K562 (cell line): ENCODE data around the gene MVD. TPM values are rescaled to one million over a fixed set of nuclear protein-coding genes. Genes with fewer than 3 reads are reported as not detected.

Experiments used
- DMBX1 ChIP-seq: fragments of 250-450 bp; sonication (Bioruptor Pico); IDR thresholded peaks from 2 replicates; pipeline ENCODE4 v1.8.0; 2022; ENCODE audit warnings: inconsistent platforms, mild to moderate bottlenecking, moderate library complexity, borderline replicate concordance
- KDM5B ChIP-seq: fragments of 200-600 bp; sonication (generic); IDR thresholded peaks from 2 replicates; pipeline ENCODE4 v1.6.1; 2012; ENCODE audit warnings: low read depth, mild to moderate bottlenecking, moderate library complexity, low read length, control low read depth, inconsistent platforms; ENCODE audit not compliant: insufficient replicate concordance
- KLF10 ChIP-seq: fragments of 250-450 bp; sonication (Bioruptor Pico); IDR thresholded peaks from 2 replicates; pipeline ENCODE4 v1.6.1; 2021; ENCODE audit warnings: matching md5 sums
- NR2C2 ChIP-seq, 2 experiments: fragments of 200-800 bp in 1 of 2; sonication (Bioruptor generic) in 1 of 2; sonication (generic) in 1 of 2; formaldehyde crosslinking in 1 of 2; IDR thresholded peaks; 2 replicates each; pipeline versions ENCODE4 v1.6.1 to v1.8.0; 2016 to 2022; ENCODE audit warnings: mild to moderate bottlenecking in 1 of 2, missing compliant biosample characterization in 1 of 2, missing genetic modification characterization in 1 of 2, missing genetic modification reagents in 1 of 2
- NRF1 ChIP-seq, 2 experiments: fragments of 450-650 bp; IDR thresholded peaks in 1 of 2; conservative IDR thresholded peaks in 1 of 2; 2 replicates each; pipeline ENCODE4 v1.6.1; 2014; ENCODE audit warnings: mild to moderate bottlenecking in 2 of 2
- OTX1 ChIP-seq: fragments of 450-650 bp; formaldehyde crosslinking; IDR thresholded peaks from 2 replicates; pipeline ENCODE4 v1.4.0; 2022; ENCODE audit warnings: mild to moderate bottlenecking
- PCBP1 ChIP-seq: fragments of 200-400 bp; formaldehyde crosslinking; IDR thresholded peaks from 2 replicates; pipeline ENCODE4 v1.6.1; 2018; ENCODE audit warnings: mild to moderate bottlenecking, low read depth, low read length; ENCODE audit not compliant: poor library complexity, severe bottlenecking
- RAD51 ChIP-seq: fragments of 450-650 bp; IDR thresholded peaks from 2 replicates; pipeline ENCODE4 v1.7.1; 2016; ENCODE audit warnings: low read depth, mild to moderate bottlenecking, borderline replicate concordance
- SETDB1 ChIP-seq: IDR thresholded peaks from one replicate; pipeline ENCODE4 v1.6.1; 2012; ENCODE audit warnings: low read length, control low read depth, inconsistent platforms
- SMARCE1 ChIP-seq: fragments of 450-650 bp; IDR thresholded peaks from 2 replicates; pipeline ENCODE4 v1.7.1; 2016; ENCODE audit warnings: mild to moderate bottlenecking
- ZNF668 ChIP-seq: fragments of 250-450 bp; sonication (Bioruptor Pico); IDR thresholded peaks from 2 replicates; pipeline ENCODE4 v1.8.0; 2022; ENCODE audit warnings: mild to moderate bottlenecking, inconsistent platforms
- polyA plus RNA-seq, 8 experiments: library from polyadenylated mRNA; depleted of rRNA in 4 of 8; stranded (reverse) in 5 of 8; unstranded in 3 of 8; fragments of >200 nt; fragmentation: Nextera tagmentation in 2 of 8; fragmentation: Illumina TruSeq in 1 of 8; extraction: Ambion mirVana in 2 of 8; extraction: Trizol in 1 of 8; gene quantifications; 2 replicates each; pipeline versions ENCODE4 v1.2.1 to v1.2.3, GENCODE V29; 2011 to 2014; ENCODE audit warnings: inconsistent platforms in 1 of 8, missing spikeins in 1 of 8
- total RNA-seq, 7 experiments: library from RNA; depleted of rRNA in 6 of 7; stranded (reverse); fragments of >200 nt in 6 of 7; fragmentation: Illumina TruSeq in 2 of 7; extraction: Trizol in 2 of 7; gene quantifications; 2 replicates each; pipeline versions ENCODE4 v1.2.1 to v1.2.3, GENCODE V29; 2011 to 2021; ENCODE audit warnings: low replicate concordance in 1 of 7
- TF ChIP-seq, protein P1 (sequence below), 3 experiments: fragments of 200-800 bp in 1 of 3; fragments of 250-450 bp in 1 of 3; fragments of 450-650 bp in 1 of 3; sonication (Bioruptor Pico) in 1 of 3; sonication (Bioruptor generic) in 1 of 3; formaldehyde crosslinking in 1 of 3; IDR thresholded peaks; 2 replicates each; pipeline versions ENCODE4 v1.6.1 to v1.8.0; 2016 to 2022; ENCODE audit warnings: mild to moderate bottlenecking in 2 of 3, missing genetic modification characterization in 2 of 3, missing compliant biosample characterization in 1 of 3, moderate library complexity in 1 of 3
- TF ChIP-seq, protein P2 (sequence below): fragments of 450-650 bp; formaldehyde crosslinking; IDR thresholded peaks from 2 replicates; pipeline ENCODE4 v1.4.0; 2022; ENCODE audit warnings: missing genetic modification characterization
- TF ChIP-seq, protein P3 (sequence below): fragments of 450-650 bp; conservative IDR thresholded peaks from 2 replicates; pipeline ENCODE4 v1.6.1; 2016; ENCODE audit warnings: missing genetic modification characterization, low read depth, mild to moderate bottlenecking, missing compliant biosample characterization, moderate library complexity
- TF ChIP-seq, protein P4 (sequence below), 2 experiments: fragments of 450-650 bp in 1 of 2; sonication (generic) in 1 of 2; formaldehyde crosslinking; conservative IDR thresholded peaks; 2 replicates each; pipeline versions ENCODE4 v1.4.0 to v1.8.1; 2020 to 2022; ENCODE audit warnings: mild to moderate bottlenecking in 1 of 2, missing genetic modification reagents in 1 of 2
- TF ChIP-seq, protein P5 (sequence below): fragments of 250-450 bp; sonication (Bioruptor Pico); IDR thresholded peaks from 2 replicates; pipeline ENCODE4 v1.9.0; 2021; ENCODE audit warnings: mild to moderate bottlenecking, inconsistent platforms

MVD gene
- total and polyA plus RNA-seq, 9 of the 15 experiments (the other 6 are each of a cell fraction or from before 2014, with no cell fraction given): 12.2 to 141 (median 45.3) TPM

DNA sequence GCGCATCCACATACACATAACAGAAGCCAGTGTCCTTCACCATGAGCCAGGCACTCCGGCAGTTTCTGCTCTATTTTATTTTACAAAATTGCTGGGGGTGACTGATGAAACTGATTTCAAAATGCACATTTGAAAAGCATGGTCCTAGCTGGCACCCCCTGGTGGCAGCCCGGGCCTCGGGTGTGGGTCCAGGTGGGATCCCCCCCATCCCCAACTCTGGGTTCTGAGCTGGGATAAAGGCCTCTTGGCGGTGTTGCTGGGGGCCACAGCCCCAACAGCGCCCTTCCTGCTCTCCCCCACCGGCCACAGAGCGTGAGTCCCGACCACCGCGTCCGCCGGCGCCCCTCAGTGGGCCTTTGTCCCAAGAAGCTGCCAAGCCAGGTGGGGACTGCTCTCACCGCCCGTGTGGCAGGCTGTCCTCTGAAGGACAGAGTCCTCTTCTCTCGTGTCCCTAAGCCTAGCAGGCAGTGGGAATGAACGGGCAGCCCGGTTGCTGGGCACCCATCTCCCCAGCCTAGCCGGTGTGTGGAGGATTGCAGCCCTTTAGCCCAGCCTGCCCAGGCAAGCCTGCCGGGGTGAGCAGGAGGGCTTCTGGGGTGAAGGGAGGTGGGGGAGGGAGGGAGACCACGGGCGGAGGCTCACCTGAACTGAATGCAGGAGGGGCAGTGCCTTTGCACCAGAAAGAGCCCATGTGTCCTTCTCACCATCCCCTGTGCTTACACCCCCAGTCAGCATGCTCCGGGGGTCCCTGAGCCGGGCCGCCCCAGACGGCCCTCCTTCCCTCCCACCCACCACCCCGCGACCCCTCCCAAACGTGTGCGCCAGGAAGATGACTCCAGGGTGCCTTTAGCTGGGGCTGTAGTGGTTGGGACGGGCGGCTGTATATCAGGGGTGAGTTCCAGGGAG is 22.5 kb upstream of the MVD start (continued):
- TF ChIP-seq, protein P1, sequence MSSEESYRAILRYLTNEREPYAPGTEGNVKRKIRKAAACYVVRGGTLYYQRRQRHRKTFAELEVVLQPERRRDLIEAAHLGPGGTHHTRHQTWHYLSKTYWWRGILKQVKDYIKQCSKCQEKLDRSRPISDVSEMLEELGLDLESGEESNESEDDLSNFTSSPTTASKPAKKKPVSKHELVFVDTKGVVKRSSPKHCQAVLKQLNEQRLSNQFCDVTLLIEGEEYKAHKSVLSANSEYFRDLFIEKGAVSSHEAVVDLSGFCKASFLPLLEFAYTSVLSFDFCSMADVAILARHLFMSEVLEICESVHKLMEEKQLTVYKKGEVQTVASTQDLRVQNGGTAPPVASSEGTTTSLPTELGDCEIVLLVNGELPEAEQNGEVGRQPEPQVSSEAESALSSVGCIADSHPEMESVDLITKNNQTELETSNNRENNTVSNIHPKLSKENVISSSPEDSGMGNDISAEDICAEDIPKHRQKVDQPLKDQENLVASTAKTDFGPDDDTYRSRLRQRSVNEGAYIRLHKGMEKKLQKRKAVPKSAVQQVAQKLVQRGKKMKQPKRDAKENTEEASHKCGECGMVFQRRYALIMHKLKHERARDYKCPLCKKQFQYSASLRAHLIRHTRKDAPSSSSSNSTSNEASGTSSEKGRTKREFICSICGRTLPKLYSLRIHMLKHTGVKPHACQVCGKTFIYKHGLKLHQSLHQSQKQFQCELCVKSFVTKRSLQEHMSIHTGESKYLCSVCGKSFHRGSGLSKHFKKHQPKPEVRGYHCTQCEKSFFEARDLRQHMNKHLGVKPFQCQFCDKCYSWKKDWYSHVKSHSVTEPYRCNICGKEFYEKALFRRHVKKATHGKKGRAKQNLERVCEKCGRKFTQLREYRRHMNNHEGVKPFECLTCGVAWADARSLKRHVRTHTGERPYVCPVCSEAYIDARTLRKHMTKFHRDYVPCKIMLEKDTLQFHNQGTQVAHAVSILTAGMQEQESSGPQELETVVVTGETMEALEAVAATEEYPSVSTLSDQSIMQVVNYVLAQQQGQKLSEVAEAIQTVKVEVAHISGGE (CRISPR knock-in tag; IDR thresholded peaks at IDR 0.05): no peak
- TF ChIP-seq NR2C2 (CRISPR knock-in tag; IDR thresholded peaks at IDR 0.05) (0 out of 2 replicates have a peak, but pooled peaks have one; percentile 33), NR2C2 (tag; IDR thresholded peaks at IDR 0.05) (no peak), SMARCE1 (0 out of 2 replicates have a peak, but pooled peaks have one; percentile 6), NRF1 (conservative IDR thresholded peaks at IDR 0.05 in 1 of 2, IDR thresholded peaks at IDR 0.05 in 1 of 2) (no peak), OTX1 (no peak), RAD51 (no peak), PCBP1 (peak; percentile 69), KLF10 (CRISPR knock-in tag) (no peak), SETDB1 (no peak), ZNF668 (CRISPR knock-in tag) (no peak), DMBX1 (no peak), KDM5B (no peak)
- TF ChIP-seq, protein P2, sequence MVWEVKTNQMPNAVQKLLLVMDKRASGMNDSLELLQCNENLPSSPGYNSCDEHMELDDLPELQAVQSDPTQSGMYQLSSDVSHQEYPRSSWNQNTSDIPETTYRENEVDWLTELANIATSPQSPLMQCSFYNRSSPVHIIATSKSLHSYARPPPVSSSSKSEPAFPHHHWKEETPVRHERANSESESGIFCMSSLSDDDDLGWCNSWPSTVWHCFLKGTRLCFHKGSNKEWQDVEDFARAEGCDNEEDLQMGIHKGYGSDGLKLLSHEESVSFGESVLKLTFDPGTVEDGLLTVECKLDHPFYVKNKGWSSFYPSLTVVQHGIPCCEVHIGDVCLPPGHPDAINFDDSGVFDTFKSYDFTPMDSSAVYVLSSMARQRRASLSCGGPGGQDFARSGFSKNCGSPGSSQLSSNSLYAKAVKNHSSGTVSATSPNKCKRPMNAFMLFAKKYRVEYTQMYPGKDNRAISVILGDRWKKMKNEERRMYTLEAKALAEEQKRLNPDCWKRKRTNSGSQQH (CRISPR knock-in tag): no peak
- TF ChIP-seq, protein P3, sequence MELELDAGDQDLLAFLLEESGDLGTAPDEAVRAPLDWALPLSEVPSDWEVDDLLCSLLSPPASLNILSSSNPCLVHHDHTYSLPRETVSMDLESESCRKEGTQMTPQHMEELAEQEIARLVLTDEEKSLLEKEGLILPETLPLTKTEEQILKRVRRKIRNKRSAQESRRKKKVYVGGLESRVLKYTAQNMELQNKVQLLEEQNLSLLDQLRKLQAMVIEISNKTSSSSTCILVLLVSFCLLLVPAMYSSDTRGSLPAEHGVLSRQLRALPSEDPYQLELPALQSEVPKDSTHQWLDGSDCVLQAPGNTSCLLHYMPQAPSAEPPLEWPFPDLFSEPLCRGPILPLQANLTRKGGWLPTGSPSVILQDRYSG (tag): no peak
- TF ChIP-seq, protein P4, sequence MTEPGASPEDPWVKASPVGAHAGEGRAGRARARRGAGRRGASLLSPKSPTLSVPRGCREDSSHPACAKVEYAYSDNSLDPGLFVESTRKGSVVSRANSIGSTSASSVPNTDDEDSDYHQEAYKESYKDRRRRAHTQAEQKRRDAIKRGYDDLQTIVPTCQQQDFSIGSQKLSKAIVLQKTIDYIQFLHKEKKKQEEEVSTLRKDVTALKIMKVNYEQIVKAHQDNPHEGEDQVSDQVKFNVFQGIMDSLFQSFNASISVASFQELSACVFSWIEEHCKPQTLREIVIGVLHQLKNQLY (CRISPR knock-in tag; conservative IDR thresholded peaks at IDR 0.05): no peak
- TF ChIP-seq, protein P5, sequence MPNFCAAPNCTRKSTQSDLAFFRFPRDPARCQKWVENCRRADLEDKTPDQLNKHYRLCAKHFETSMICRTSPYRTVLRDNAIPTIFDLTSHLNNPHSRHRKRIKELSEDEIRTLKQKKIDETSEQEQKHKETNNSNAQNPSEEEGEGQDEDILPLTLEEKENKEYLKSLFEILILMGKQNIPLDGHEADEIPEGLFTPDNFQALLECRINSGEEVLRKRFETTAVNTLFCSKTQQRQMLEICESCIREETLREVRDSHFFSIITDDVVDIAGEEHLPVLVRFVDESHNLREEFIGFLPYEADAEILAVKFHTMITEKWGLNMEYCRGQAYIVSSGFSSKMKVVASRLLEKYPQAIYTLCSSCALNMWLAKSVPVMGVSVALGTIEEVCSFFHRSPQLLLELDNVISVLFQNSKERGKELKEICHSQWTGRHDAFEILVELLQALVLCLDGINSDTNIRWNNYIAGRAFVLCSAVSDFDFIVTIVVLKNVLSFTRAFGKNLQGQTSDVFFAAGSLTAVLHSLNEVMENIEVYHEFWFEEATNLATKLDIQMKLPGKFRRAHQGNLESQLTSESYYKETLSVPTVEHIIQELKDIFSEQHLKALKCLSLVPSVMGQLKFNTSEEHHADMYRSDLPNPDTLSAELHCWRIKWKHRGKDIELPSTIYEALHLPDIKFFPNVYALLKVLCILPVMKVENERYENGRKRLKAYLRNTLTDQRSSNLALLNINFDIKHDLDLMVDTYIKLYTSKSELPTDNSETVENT: no peak
